Activated CD8-positive, alpha-beta memory T cell treated with anti-CD3 and anti-CD28 coated beads, Interleukin-2, amount 10 ng/mL, durations not matched to agents 7 days and 5 days (primary cell): Measurements from ENCODE around the gene RAB6B. TPM values are rescaled to one million over a fixed set of nuclear protein-coding genes. Genes with fewer than 3 reads are reported as not detected.

Experiments used
- ATAC-seq: fragments of 150-1000 bp; cut with Tn5 transposase; one replicate; pipeline ENCODE4 v1.10.0; 2021; ENCODE audit warnings: moderate library complexity
- CTCF ChIA-PET: fragments of 350-600 bp; sonication (Branson Sonifier 250); formaldehyde crosslinking; loops from one replicate; lab custom pipeline; 2021; ENCODE audit warnings: antibody characterized with exemption; lab: Charles Lee
- DNase-seq: peaks from one replicate; pipeline ENCODE4 v3.0.0-alpha.2; 2020
- H3K27ac Mint-ChIP-seq: one replicate; pipeline ENCODE4 v1.8.0; 2021; ENCODE audit warnings: mild to moderate bottlenecking, mixed read lengths
- H3K27me3 Mint-ChIP-seq: one replicate; pipeline ENCODE4 v1.8.0; 2021; ENCODE audit warnings: mixed read lengths
- H3K36me3 Mint-ChIP-seq: one replicate; pipeline ENCODE4 v1.8.0; 2021; ENCODE audit warnings: mild to moderate bottlenecking, mixed read lengths
- H3K4me1 Mint-ChIP-seq: one replicate; pipeline ENCODE4 v1.8.0; 2021; ENCODE audit warnings: mixed read lengths
- H3K4me3 Mint-ChIP-seq: one replicate; pipeline ENCODE4 v1.8.0; 2021; ENCODE audit warnings: mild to moderate bottlenecking, moderate library complexity, mixed read lengths
- H3K9me3 Mint-ChIP-seq: one replicate; pipeline ENCODE4 v1.8.0; 2022; ENCODE audit warnings: low read depth, mixed read lengths
- total RNA-seq, 2 experiments: library from RNA; stranded (reverse); gene quantifications; one replicate each; pipeline ENCODE4 v1.2.3, GENCODE V29; 2021

RAB6B gene
- total RNA-seq, 2 experiments from 2014 or later = 1.0 to 1.3 TPM

DNA sequence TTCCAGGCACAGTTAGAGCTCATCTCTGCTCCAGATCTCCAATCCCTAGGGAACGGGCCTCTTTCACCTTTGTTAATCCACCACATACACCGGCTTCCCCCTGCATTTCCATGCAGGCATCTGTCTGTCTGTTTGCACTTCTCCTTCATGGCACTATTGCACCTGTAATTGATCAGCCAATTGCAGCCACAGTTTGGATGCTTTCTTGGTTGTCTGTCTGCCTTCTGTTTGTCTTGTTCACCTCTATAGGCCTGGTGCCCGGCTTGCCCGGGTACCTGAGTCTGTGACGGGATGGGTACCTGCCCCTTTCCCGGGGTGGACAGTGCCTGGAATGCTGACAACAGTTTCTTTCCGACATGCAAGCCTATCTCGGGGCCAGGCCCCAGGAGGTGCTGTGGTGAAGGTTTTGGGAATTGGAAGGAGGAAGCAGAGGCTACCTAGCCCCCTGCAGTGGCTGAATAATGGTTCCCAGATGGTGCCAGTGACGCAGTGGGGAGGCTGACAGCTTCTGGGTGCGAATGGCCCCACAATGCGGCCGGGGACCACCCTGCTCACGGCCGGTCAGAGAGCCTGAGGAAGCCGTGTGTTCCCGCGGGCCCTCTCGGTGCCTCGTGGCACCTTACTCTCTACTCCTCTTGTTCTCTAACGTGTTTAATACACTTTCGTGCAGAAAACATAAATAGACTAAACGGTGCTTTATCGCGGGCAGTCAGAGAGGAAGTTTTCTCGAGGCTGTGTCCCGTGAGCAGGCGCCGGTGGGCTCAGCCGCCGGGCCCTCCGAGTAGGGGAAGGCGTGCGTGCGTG lies 31.3 kb upstream of the RAB6B start:
- peak overlapping the region; percentile 18 for H3K4me3 Mint-ChIP-seq
- CTCF ChIA-PET = interaction anchor here (1.0 kb wide), 2 partner anchors 9 to 14 kb away, joined by 3 read pairs; no protein-coding TSS in a partner anchor

DNA sequence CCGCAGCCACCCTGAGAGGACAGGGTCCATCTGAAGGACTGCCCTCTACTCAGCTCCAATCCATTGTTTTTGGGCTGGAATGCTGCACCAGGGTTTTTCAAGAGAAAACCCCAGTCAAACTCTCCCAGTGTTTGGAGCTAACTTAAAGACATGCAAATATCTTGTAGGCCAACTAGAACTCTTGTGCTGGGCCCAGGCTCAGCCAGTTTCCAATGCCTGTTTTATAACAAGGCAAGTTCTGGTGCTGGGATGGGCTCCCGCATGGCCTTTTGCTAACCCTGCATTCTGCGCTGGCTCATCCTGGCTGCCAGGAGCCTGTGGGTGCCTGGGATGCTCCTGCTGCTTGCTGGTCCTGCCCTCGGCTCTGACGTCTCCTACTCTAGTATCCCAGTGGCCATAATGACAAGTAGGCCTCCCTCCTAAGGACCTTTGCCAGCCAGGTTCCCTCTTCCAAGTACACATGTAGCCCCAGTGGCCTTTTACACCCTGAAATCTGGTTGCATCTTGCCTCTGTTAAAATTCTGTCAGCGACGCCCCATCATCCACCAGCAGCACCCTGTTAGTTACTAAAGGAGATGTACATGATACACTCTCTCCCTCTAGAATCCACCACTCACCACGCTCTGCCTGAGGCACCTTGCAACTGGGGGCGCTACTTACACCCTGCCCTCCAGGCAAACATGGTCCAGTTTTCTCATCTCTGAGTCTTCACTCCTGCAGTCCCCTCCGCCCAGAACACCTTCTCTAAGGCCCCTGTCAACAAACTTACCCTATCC lies 30.5 kb upstream of the RAB6B start:
- Mint-ChIP-seq H3K4me3 (no peak overlapping the region), H3K27ac (no peak overlapping the region), H3K36me3 (no peaks in the 10 kb centered on the region), H3K4me1 (peaks cover 8% of the 10 kb centered on the region), H3K9me3 (no peaks in the 10 kb centered on the region), H3K27me3 (peaks cover 30% of the 10 kb centered on the region)
- no peak for ATAC-seq
- CTCF ChIA-PET = interaction anchor here (0.9 kb wide), 1 partner anchor 542 kb away, joined by 3 read pairs; no protein-coding TSS in a partner anchor
- no peak for DNase-seq

More for the DNA sequence above, 31.3 kb upstream of the RAB6B start:
- H3K4me1 Mint-ChIP-seq = peaks cover 8% of the 10 kb centered on the region
- peaks cover 24% of the 10 kb centered on the region for H3K27me3 Mint-ChIP-seq
- no peak for DNase-seq
- H3K27ac Mint-ChIP-seq = no peak overlapping the region
- no peaks in the 10 kb centered on the region for H3K9me3 Mint-ChIP-seq
- no peaks in the 10 kb centered on the region for H3K36me3 Mint-ChIP-seq
- ATAC-seq = no peak

DNA sequence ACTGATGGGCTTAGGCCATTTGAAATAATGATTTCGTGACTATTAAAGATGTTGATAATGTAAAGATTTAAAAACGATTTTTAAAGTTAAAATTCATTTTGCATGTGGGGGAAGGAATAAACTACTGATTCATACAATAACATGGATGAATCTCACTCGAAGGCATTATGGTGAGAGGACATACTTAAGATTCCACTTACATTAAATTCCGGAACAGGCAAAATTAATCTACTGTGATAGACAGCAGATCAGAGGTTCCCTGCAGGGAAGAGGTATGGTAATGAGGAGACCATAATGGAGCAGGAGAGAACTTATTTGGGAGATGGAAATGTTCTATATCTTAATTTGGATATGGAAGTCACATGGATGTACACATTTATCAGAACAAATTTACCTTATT lies 28.4 kb upstream of the RAB6B start:
- H3K27me3 Mint-ChIP-seq = peaks cover 42% of the 10 kb centered on the region
- H3K36me3 Mint-ChIP-seq = no peaks in the 10 kb centered on the region
- H3K9me3 Mint-ChIP-seq = no peaks in the 10 kb centered on the region
- ATAC-seq = no peak
- CTCF ChIA-PET = no interaction called here
- no peak overlapping the region for H3K27ac Mint-ChIP-seq
- H3K4me1 Mint-ChIP-seq = peaks cover 8% of the 10 kb centered on the region
- no peak for DNase-seq
- no peak overlapping the region for H3K4me3 Mint-ChIP-seq

DNA sequence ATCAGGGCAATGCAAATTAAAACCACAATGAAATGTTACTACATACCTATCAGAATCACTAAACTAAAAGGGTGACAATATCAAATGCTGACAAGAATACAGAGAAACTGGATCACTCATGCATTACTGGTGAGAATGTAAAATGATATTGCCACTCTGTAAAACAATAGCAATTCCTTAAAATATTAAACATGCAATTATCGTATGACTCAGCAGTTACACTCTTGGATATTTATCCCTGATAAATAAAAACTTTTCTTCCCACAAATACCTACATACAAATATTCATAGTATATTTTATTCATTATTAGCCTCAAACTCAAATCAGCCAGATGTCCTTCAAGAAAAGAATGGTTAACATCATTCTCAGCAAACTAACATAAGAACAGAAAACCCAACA lies 25.9 kb upstream of the RAB6B start:
- DNase-seq (no peak), ATAC-seq (no peak)
- Mint-ChIP-seq H3K27ac (no peak overlapping the region), H3K36me3 (no peaks in the 10 kb centered on the region), H3K4me1 (no peaks in the 10 kb centered on the region), H3K4me3 (no peak overlapping the region), H3K27me3 (peaks cover 40% of the 10 kb centered on the region), H3K9me3 (no peaks in the 10 kb centered on the region)
- CTCF ChIA-PET = no interaction called here

DNA sequence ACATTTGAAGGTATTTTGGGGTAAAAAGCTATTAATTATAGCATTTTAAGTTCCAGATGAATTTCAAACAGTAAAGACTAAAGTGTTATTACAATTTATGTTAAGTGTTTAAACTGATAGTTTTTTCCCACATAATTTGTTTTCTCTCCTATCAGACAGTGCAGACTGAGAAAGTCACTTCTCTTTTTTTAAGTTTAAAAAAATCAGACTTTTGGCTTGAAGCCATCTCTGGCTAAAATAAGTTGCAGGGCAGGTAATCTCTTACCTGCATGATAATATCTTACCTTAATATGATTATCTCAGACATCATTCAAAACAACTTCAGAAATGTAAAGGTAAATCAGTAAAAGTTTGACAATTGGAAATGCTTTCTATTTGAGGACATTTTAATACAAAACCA lies 21.5 kb upstream of the RAB6B start:
- Mint-ChIP-seq H3K27ac (no peak overlapping the region), H3K4me3 (no peak overlapping the region), H3K36me3 (no peaks in the 10 kb centered on the region), H3K9me3 (no peaks in the 10 kb centered on the region), H3K27me3 (peaks cover 34% of the 10 kb centered on the region), H3K4me1 (no peaks in the 10 kb centered on the region)
- DNase-seq (no peak), ATAC-seq (no peak)
- CTCF ChIA-PET = no interaction called here

DNA sequence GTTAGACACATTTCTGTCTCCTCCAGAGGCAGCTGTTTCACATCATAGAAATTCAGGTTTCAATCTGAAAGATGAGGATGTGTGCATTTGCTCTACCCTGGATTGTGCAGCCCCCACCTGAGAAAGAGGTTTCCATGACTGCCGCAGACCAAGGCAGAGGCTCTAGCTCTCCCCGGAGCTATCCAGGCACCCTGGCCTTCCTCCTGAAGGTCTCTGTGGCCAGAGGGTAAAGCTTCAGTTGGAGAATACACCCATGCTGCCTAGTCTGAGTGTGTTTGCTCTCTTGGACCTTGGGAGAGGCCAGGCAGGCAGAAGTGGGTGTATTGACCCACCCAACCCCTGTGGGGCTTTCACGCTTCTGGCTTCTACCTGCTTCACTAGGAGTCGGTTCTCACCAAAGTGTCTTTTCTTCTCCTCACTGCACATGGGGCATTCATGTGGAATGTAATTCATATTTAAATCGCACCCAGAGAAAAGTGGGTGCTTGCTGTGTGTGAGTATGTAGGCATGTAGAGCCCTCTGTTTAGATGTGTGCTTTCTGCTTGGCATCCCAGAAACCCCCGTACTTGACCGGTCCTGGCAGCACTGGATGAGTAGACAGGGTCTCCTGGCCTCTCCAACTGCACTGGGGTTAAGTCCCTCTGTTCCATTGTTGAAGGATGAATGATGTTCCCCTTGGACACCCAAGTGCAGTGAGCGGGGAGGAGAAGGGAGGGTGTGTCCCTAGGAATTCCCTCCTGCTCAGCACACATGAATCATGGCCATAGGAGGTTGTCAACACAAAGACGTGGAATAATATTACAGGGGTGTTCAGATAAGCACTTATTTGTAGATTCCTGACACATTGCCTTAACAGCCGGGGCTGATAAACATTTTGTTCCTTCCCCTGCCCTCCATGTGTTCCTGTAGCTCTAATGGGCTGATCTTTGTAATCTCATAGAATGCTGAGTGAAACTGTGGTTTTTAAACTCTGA lies 20.3 kb upstream of the RAB6B start:
- Mint-ChIP-seq H3K27ac (no peak overlapping the region), H3K27me3 (peaks cover 26% of the 10 kb centered on the region), H3K4me3 (no peak overlapping the region), H3K9me3 (no peaks in the 10 kb centered on the region), H3K36me3 (no peaks in the 10 kb centered on the region), H3K4me1 (no peaks in the 10 kb centered on the region)
- ATAC-seq (no peak), DNase-seq (no peak)
- CTCF ChIA-PET = no interaction called here

DNA sequence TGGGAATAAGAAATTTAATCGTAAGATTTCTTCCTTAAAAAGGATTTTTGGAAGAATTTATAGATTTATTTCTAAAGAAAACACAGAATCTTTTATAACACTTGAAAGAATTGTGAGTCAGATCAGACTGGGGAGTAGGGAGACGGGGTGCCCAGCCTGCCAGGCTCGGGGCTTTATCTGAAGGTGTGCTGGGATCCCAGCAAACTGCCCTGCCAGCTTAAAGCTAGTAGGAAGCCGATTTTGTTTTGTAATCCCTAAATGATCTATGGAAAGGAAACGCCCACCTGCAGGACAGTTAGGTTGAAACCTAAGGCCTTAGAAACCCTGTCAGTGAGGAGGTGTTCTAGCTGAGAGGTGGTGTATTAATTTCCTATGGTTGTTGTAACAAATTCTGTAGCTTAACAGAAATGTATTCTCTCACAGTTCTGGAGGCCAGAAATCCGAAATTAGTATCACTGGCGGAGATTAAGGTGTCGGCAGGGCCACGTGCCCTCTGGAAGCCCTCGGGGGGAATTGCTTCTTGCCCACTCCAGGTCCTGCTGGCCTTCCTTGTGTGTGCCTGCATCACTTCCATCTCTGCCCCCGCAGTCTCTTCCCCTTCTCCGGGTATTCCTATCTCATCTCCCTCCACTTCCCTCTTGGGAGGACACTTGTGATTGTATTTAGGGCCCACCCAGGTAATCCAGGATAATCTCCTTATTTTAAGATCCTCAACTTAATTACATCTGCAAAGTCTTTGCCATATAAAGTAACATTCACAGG lies 19.3 kb upstream of the RAB6B start:
- H3K27ac Mint-ChIP-seq = no peak overlapping the region
- CTCF ChIA-PET = no interaction called here
- ATAC-seq = no peak

DNA sequence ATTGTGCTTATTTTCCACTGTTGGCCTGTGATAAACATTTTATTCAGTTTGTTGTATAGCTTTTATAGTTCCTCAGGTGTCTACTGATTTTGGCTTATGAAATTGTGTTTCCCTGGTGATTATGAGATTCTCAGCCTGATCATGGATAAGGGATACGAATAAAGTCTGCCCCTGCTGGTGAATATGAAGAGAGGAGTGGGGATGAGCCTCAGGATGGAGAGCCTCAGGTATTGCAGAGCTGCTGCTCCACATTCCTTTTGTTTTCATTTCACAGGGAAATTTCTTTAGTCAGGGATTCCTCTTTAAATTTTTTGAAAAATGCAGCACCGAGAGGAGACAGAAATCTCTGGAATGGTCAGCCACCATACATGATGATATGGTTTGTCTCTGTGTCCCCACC lies 14.7 kb upstream of the RAB6B start:
- ATAC-seq = no peak
- DNase-seq = no peak

More for the DNA sequence above, 19.3 kb upstream of the RAB6B start:
- no peak overlapping the region for H3K4me3 Mint-ChIP-seq
- no peaks in the 10 kb centered on the region for H3K9me3 Mint-ChIP-seq
- no peaks in the 10 kb centered on the region for H3K36me3 Mint-ChIP-seq
- DNase-seq = no peak
- H3K27me3 Mint-ChIP-seq = peaks cover 26% of the 10 kb centered on the region
- H3K4me1 Mint-ChIP-seq = no peaks in the 10 kb centered on the region

DNA sequence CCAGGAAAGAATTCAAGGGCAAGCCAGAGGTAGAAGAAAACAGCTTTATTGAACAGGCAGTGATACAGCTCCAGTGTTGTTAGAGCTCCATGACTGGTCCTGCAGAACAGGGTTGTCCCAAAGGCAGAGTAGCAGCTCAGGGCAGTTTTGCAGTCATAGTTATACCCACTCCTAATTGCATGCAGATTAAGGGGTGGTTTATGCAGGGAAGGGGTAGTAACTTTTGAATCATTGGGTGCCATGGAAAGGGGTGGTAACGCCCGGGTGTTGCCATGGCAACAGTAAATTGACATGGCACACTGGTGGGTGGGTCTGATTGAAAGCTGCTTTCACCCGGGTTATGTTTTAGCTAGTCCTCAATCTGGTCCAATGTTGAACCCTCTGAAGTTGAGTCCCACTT lies 9.7 kb upstream of the RAB6B start:
- H3K4me1 Mint-ChIP-seq = peaks cover 7% of the 10 kb centered on the region
- no peak for ATAC-seq

More for the DNA sequence above, 14.7 kb upstream of the RAB6B start:
- Mint-ChIP-seq H3K9me3 (no peaks in the 10 kb centered on the region), H3K4me3 (no peak overlapping the region), H3K4me1 (no peaks in the 10 kb centered on the region), H3K36me3 (no peaks in the 10 kb centered on the region), H3K27me3 (peaks cover 24% of the 10 kb centered on the region), H3K27ac (no peak overlapping the region)
- CTCF ChIA-PET = interaction anchor here (1.2 to 1.3 kb wide), 2 partner anchors 18 to 247 kb away, joined by 3 read pairs; no protein-coding TSS in a partner anchor

DNA sequence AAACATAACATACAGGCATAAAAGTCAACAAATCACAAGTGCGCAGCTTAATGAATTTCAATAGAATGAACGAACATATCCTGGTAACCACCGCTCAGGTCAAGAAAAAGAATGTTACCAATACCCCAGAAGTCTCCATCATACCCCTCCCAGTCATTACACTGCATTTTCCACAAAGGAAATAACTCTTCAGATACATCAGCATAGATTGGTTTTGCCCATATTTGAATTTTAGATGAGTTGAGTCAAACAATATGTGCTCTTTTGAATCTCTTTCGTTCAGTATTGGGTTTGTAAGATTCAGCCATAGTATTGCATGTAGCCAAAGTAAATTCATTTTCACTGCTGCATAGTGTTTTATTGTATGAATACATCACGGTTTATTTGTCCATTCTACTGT lies 6.2 kb upstream of the RAB6B start:
- CTCF ChIA-PET = no interaction called here
- H3K4me1 Mint-ChIP-seq = peaks cover 7% of the 10 kb centered on the region
- no peak for ATAC-seq
- DNase-seq = no peak
- no peak overlapping the region for H3K27ac Mint-ChIP-seq
- no peak overlapping the region for H3K4me3 Mint-ChIP-seq
- peaks cover 6% of the 10 kb centered on the region for H3K9me3 Mint-ChIP-seq
- H3K36me3 Mint-ChIP-seq = peaks cover 7% of the 10 kb centered on the region
- peaks cover 65% of the 10 kb centered on the region for H3K27me3 Mint-ChIP-seq

More for the DNA sequence above, 9.7 kb upstream of the RAB6B start:
- peaks cover 49% of the 10 kb centered on the region for H3K27me3 Mint-ChIP-seq
- CTCF ChIA-PET = no interaction called here
- no peak overlapping the region for H3K27ac Mint-ChIP-seq
- peaks cover 7% of the 10 kb centered on the region for H3K36me3 Mint-ChIP-seq
- no peak for DNase-seq
- no peak overlapping the region for H3K4me3 Mint-ChIP-seq
- H3K9me3 Mint-ChIP-seq = peaks cover 6% of the 10 kb centered on the region

DNA sequence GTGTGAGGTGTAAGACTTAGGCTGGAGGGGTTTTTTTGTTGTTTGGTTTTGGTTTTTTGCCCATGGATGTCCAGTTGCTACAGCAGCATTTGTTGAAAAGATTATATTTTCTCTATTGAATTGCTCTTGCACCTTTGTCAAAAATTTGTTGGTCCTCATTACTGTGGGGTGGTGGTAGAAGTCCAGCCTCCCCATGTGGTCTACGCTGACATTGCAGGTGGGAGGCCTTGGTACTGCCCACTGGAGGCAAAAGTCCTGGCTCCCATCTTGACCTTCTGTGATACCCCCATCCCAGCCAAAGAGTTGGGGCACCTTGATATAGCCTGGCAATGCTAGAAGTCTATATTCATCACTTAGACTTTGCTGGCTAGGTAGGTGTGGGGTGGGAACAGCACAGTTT lies 5.4 kb upstream of the RAB6B start:
- Mint-ChIP-seq H3K27me3 (peaks cover 72% of the 10 kb centered on the region), H3K9me3 (peaks cover 6% of the 10 kb centered on the region), H3K4me1 (peaks cover 8% of the 10 kb centered on the region), H3K4me3 (no peak overlapping the region), H3K27ac (no peak overlapping the region), H3K36me3 (peaks cover 7% of the 10 kb centered on the region)
- CTCF ChIA-PET = no interaction called here
- DNase-seq = no peak
- ATAC-seq = no peak

DNA sequence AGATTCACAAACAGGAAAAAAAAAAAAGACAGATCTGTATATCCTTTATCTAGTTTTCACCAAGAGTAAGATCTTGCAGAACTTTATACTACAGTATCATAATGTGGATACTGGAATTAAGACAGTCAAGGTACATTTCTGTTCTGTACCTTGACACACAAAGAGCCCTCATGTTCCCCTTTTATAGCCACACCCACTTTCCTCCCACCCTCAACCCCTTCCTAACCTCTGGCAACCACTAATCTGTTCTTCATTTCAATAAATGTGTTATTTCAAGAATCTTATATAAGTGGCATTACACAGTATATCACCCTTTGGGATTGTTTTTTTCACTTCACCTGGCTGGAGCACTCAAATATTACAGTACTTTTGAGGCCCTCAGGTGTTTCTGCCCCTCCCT lies 3.6 kb upstream of the RAB6B start:
- H3K36me3 Mint-ChIP-seq = peaks cover 7% of the 10 kb centered on the region
- DNase-seq (no peak), ATAC-seq (no peak)
- H3K4me1 Mint-ChIP-seq = peaks cover 8% of the 10 kb centered on the region
- no peak overlapping the region for H3K4me3 Mint-ChIP-seq
- peaks cover 69% of the 10 kb centered on the region for H3K27me3 Mint-ChIP-seq
- no peak overlapping the region for H3K27ac Mint-ChIP-seq
- CTCF ChIA-PET = no interaction called here
- H3K9me3 Mint-ChIP-seq = peaks cover 6% of the 10 kb centered on the region
